GM12864 (cell line): ENCODE data around the gene ZKSCAN7.

Experiments
- DNase-seq: peaks from one replicate; pipeline ENCODE4 v3.0.0-alpha.2; 2011; ENCODE audit warnings: low read depth
- H3K4me3 ChIP-seq: 2 replicates; pipeline ENCODE4 v1.5.1; 2011; ENCODE audit warnings: mild to moderate bottlenecking, low read depth, low read length, control low read depth
- CTCF ChIP-seq: IDR thresholded peaks from 2 replicates; pipeline ENCODE4 v1.5.1; 2011; ENCODE audit warnings: low read depth, mild to moderate bottlenecking, moderate library complexity, low read length, control low read depth, inconsistent platforms; ENCODE audit errors: missing control alignments

ZKSCAN7 gene

DNA sequence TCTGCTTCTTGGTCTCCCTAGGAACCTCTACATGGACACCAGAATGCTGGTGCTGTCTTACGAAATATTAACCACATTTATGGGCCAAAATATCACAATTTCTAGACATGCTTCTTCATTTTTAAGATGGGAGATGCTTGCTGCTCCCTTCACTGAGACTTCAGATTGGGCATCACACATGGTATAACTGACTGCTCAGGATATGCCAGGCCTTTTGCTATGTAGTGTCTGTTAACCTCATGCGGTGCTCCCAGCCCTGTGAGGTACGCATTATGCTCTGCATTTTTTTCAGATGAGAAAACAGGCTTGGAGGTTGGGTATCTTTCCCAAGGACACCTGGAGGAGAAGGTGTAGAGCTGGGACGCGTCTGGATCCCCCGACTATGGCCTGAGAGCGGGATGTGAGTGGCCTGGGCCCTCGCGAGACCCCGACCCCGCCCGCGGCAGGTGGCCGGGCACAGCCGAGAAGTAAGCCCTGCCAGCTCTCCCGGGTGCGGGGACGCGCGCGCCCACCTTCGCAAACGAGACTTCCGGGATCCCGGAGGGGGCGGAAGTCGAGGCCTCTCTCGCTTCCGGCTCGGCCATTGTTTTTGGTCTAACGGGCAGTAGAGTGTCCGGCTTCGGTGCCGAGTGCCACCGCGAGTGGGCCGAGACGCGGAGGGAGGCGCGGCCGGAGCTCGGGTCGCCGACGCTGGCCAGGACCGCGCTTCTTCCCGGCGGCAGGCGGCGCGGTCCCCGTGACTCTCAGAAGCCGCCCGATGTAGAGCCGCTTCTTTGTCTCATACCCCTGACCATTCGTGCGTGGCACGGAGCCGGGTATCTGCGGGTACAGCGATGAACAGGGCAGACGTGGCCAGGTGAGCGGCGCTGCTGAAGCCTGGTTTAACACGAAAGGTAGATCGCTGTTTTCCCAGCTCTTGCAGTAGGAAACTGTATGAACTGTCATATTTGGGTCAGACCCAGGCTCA lies at the start of gene ZKSCAN7:
TSS of gene ZKSCAN7 (plus strand) at position 568 of the 967 bp plus-strand sequence. CDS start 1,855 bp downstream, outside the sequence.
- TF ChIP-seq CTCF: no peak
- peak; percentile 21 for DNase-seq
- H3K4me3 ChIP-seq: peak within 1 kb of the TSS; percentile 69

- no peak for DNase-seq
- no peak for TF ChIP-seq CTCF
- no peak overlapping the region for H3K4me3 ChIP-seq
Observed at GRCh38 chr3:44506556-44506955, 48.4 kb upstream of the ZKSCAN7 start.

DNA sequence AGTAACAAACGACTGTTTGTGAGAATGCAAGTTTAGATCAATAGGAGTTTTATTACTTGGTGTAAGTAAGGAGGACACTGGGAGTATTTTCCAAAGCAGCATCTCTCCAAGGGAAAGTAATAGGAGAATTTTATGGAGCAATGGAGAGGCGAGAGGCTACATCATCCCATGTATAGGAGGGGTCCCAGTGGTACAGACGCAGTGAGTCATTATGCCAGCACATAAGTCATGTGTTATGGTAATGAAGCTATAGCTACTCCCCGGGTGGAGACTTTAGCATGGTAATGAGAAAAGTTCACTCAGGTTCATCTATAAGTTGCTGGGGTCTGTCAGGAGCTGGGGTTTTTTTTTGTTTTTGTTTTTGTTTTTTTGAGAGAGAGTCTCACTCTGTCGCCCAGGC lies 48.0 kb upstream of the ZKSCAN7 start:
- TF ChIP-seq CTCF: no peak
- DNase-seq: no peak
- H3K4me3 ChIP-seq: no peak overlapping the region

GRCh38 chr3:44509393-44509921 lies 45.5 kb upstream of the ZKSCAN7 start:
- peak overlapping the region; percentile 61 for H3K4me3 ChIP-seq
- TF ChIP-seq CTCF: no peak
- no peak for DNase-seq

DNA sequence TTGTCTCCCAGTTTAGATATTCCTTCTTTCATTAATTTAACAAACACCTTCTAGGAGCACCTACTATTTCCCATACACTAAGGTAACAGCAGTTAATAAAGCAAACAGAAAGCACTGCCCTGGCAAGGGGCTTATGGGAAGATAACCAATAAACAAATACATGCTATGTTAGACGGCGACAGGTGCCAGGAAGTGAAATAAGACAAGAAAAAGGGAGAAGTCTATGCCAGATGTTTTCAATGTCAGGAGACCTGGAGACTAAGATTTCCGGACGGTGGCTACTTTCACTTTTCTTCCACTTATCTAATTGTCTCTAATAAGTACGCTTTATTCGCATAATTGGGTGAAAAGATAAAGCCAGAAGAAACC lies 45.0 kb upstream of the ZKSCAN7 start:
- peak; percentile 19 for DNase-seq
- peak overlapping the region; percentile 61 for H3K4me3 ChIP-seq
- no peak for TF ChIP-seq CTCF

- no peak for TF ChIP-seq CTCF
- peak overlapping the region; percentile 61 for H3K4me3 ChIP-seq
- DNase-seq: no peak
Observed at GRCh38 chr3:44511238-44511566, 43.8 kb upstream of the ZKSCAN7 start.
